MCF 10A (cell line): ENCODE data around the gene KLC3. TPM values are rescaled to one million over a fixed set of nuclear protein-coding genes. Genes with fewer than 3 reads are reported as not detected.

Experiments
- BruUV-seq: library from RNA; stranded (reverse); fragments of 400-500 nt; replicated peaks from 2 replicates; lab custom pipeline; 2021; lab: Mats Ljungman, UMichigan
- CTCF ChIA-PET: fragments of 300-600 bp; sonication (Branson Sonifier 250); formaldehyde crosslinking; extraction: SDS; loops from one replicate; lab custom pipeline; 2021; ENCODE audit warnings: antibody characterized with exemption, inconsistent platforms; lab: Yijun Ruan, JAX
- POLR2A ChIA-PET: fragments of 300-600, 350-650 bp; sonication (Branson Sonifier 250); formaldehyde crosslinking; extraction: SDS; loops from one replicate; lab custom pipeline; 2020; ENCODE audit warnings: antibody characterized with exemption, inconsistent platforms; lab: Yijun Ruan, JAX
- DNase-seq: peaks from one replicate; pipeline ENCODE4 v3.0.0-alpha.2; 2018; ENCODE audit not compliant: unreplicated experiment
- H3K27ac Mint-ChIP-seq: one replicate; pipeline ENCODE4 v1.8.0; 2022; ENCODE audit warnings: mild to moderate bottlenecking, low read depth, mixed read lengths; ENCODE audit not compliant: unreplicated experiment
- H3K27me3 Mint-ChIP-seq: one replicate; pipeline ENCODE4 v1.8.0; 2022; ENCODE audit warnings: mixed read lengths; ENCODE audit not compliant: insufficient read depth, unreplicated experiment
- H3K36me3 Mint-ChIP-seq: one replicate; pipeline ENCODE4 v1.8.0; 2022; ENCODE audit warnings: mild to moderate bottlenecking, moderate library complexity, mixed read lengths; ENCODE audit not compliant: insufficient read depth, unreplicated experiment
- H3K4me1 Mint-ChIP-seq: one replicate; pipeline ENCODE4 v1.8.0; 2022; ENCODE audit warnings: mixed read lengths; ENCODE audit not compliant: insufficient read depth, unreplicated experiment
- H3K4me3 Mint-ChIP-seq: one replicate; pipeline ENCODE4 v1.8.0; 2022; ENCODE audit warnings: mild to moderate bottlenecking, moderate library complexity, mixed read lengths; ENCODE audit not compliant: unreplicated experiment
- H3K9me3 Mint-ChIP-seq: one replicate; pipeline ENCODE4 v1.8.0; 2022; ENCODE audit warnings: mixed read lengths; ENCODE audit not compliant: unreplicated experiment
- CTCF ChIP-seq: fragments of 200-600 bp; IDR thresholded peaks from one replicate; pipeline ENCODE4 v1.8.0; 2022; ENCODE audit warnings: antibody characterized with exemption, mild to moderate bottlenecking; ENCODE audit not compliant: unreplicated experiment
- intact Hi-C: fragments of 100-400 bp; cut with micrococcal nuclease; formaldehyde crosslinking; loops from 2 replicates; pipeline ENCODE4 v1.14.1; 2022
- total RNA-seq: library from RNA; stranded (reverse); gene quantifications from 2 replicates; pipeline ENCODE4 v1.2.3, GENCODE V29; 2022

KLC3 gene
- total RNA-seq, 1 experiment from 2014 or later = 3.9 TPM

DNA sequence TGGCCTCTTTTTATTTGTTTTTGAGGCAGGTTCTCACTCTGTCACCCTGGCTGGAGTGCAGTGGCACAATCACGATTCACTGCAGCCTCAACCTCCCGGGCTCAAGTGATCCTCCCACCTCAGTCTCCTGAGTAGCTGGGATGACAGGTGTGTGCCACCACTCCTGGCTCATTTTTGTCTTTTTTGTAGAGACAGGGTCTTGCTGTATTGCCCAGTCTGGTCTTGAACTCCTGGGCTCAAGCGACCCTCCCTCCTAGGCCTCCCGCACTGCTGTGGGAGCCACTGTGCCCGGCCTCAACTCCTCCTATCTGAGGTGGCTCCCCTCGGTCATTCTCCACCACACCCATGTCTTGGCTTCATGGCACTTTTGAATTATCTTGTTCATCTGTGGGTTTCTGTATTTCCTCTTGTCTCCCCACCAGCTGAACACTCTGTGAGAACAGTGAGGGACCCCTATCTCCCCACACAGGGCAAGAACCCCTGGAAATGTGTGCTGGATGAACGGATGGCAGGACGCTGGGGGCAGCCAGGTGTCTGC lies 25.8 kb upstream of the KLC3 start:
- no peaks in the 10 kb centered on the region for H3K4me1 Mint-ChIP-seq
- peaks cover 45% of the 10 kb centered on the region for H3K27me3 Mint-ChIP-seq
- CTCF ChIA-PET = interaction anchor here (0.7 kb wide), 1 partner anchor 285 kb away, joined by 3 read pairs; no protein-coding TSS in a partner anchor
- no peak for TF ChIP-seq CTCF
- H3K9me3 Mint-ChIP-seq = no peaks in the 10 kb centered on the region
- DNase-seq = no peak
- H3K4me3 Mint-ChIP-seq = no peak overlapping the region
- intact Hi-C loops = no loop called here
- BruUV-seq = no TSS peak
- no peak overlapping the region for H3K27ac Mint-ChIP-seq
- H3K36me3 Mint-ChIP-seq = no peaks in the 10 kb centered on the region
- POLR2A ChIA-PET = no interaction called here

DNA sequence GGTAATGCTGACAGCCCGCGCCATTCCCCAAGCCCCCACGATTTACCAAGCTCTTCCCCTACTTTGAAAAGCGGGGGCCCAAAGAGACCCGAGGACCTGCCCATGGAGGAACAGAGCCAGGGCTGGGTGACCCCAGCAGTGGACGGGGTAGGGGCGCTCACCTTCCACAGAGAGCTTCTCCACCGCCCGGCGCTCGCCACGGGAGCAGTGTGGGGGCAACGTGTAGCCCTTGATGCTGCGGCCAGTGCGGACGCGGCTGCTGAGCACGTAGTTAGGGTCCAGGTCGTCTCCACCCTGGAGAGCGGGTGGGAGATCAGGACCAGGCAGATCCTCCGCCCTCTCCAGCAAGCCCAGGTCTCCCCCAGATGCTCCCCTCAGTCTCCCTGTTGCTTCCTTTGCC lies 25.2 kb upstream of the KLC3 start:
- intact Hi-C loops = no loop called here
- H3K27ac Mint-ChIP-seq = no peak overlapping the region
- ChIA-PET CTCF (interaction anchor here (0.7 kb wide), 1 partner anchor 286 kb away, joined by 3 read pairs; no protein-coding TSS in a partner anchor), POLR2A (no interaction called here)
- no TSS peak for BruUV-seq
- H3K4me3 Mint-ChIP-seq = no peak overlapping the region
- H3K27me3 Mint-ChIP-seq = peaks cover 45% of the 10 kb centered on the region
- no peak for DNase-seq
- TF ChIP-seq CTCF = no peak
- H3K9me3 Mint-ChIP-seq = no peaks in the 10 kb centered on the region
- no peaks in the 10 kb centered on the region for H3K4me1 Mint-ChIP-seq
- no peaks in the 10 kb centered on the region for H3K36me3 Mint-ChIP-seq

GRCh38 chr19:45320997-45321775 lies 19.4 kb upstream of the KLC3 start:
- Mint-ChIP-seq H3K27me3 (peaks cover 23% of the 10 kb centered on the region), H3K27ac (no peak overlapping the region), H3K9me3 (no peaks in the 10 kb centered on the region), H3K36me3 (no peaks in the 10 kb centered on the region), H3K4me1 (peaks cover 2% of the 10 kb centered on the region), H3K4me3 (no peak overlapping the region)
- intact Hi-C loops = no loop called here
- no TSS peak for BruUV-seq
- POLR2A ChIA-PET = no interaction called here
- CTCF ChIA-PET = interaction anchor here (0.6 to 1.4 kb wide), 3 partner anchors 17 to 134 kb away, joined by 3 to 4 read pairs (median 3); no protein-coding TSS in a partner anchor
- TF ChIP-seq CTCF = no peak
- no peak for DNase-seq

- Mint-ChIP-seq H3K27me3 (peaks cover 17% of the 10 kb centered on the region), H3K4me1 (peaks cover 6% of the 10 kb centered on the region), H3K4me3 (no peak overlapping the region), H3K36me3 (no peaks in the 10 kb centered on the region), H3K27ac (no peak overlapping the region), H3K9me3 (no peaks in the 10 kb centered on the region)
- BruUV-seq = no TSS peak
- POLR2A ChIA-PET = no interaction called here
- intact Hi-C loops = no loop called here
- no peak for DNase-seq
- CTCF ChIA-PET = interaction anchor here (0.6 to 1.4 kb wide), 2 partner anchors 16 to 135 kb away, joined by 3 read pairs; no protein-coding TSS in a partner anchor
- no peak for TF ChIP-seq CTCF
Observed at GRCh38 chr19:45321848-45322247, 18.7 kb upstream of the KLC3 start.
